Measurements from ENCODE around the gene SERPINA6. TPM values are rescaled to one million over a fixed set of nuclear protein-coding genes. Genes with fewer than 3 reads are reported as not detected.
"Not testable (repeated sequence)": the region's sequence is repeated elsewhere in the genome, so short reads cannot be mapped to it uniquely, and the experiment has no call there.

The SERPINA6 gene
- total RNA-seq, 4 donors from 2014 or later = not detected

DNA sequence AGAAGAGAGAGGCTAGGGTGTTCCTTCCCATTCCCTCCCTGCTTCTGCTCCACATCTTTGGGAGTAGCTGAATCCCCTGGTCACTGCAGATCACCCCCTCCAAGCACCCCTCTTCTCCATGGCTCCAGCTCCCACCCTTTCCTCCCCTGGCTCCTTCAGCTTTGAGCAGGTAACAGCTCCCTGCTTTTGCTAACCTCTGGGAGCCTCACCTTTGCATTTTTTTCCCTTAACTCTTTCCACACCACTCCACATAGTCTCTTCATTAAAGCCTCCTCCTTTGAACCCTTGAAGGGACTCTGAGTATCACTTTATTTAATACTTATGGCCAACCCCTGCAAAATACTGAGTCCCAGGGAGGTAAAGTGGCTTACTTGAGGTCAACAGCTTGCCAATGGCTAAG, 25.7 kb upstream of the SERPINA6 start:
- H3K27me3 ChIP-seq = peaks cover 26% of the 10 kb centered on the region
- H3K36me3 ChIP-seq = no peaks in the 10 kb centered on the region
- no peaks in the 10 kb centered on the region for H3K9me3 ChIP-seq
- H3K27ac ChIP-seq = no peak overlapping the region
- no peak overlapping the region for H3K4me3 ChIP-seq
- TF ChIP-seq POLR2AphosphoS5 (IDR thresholded peaks at IDR 0.05) (no peak), CTCF (IDR thresholded peaks at IDR 0.05) (no peak), POLR2A (IDR thresholded peaks at IDR 0.05) (no peak), EP300 (IDR thresholded peaks at IDR 0.05) (no peak)
- no peaks in the 10 kb centered on the region for H3K4me1 ChIP-seq
- ATAC-seq = no peak

GRCh38 chr14:94346841-94347240, 23.7 kb upstream of the SERPINA6 start:
- no peak for TF ChIP-seq EP300 (IDR thresholded peaks at IDR 0.05)
- no peak overlapping the region for H3K27ac ChIP-seq
- ATAC-seq = no peak
- H3K4me3 ChIP-seq = no peak overlapping the region
- H3K9me3 ChIP-seq = no peaks in the 10 kb centered on the region
- no peaks in the 10 kb centered on the region for H3K36me3 ChIP-seq
- H3K4me1 ChIP-seq = peaks cover 0 to 11% (median 8%) of the 10 kb centered on the region in 3 donors
- H3K27me3 ChIP-seq = peaks cover 18% of the 10 kb centered on the region
- WGBS, 2 donors (ENCODE audit: low coverage in 1 of 2) = 66 to 70% methylated on average over 4 of the region's 5 CpGs

DNA sequence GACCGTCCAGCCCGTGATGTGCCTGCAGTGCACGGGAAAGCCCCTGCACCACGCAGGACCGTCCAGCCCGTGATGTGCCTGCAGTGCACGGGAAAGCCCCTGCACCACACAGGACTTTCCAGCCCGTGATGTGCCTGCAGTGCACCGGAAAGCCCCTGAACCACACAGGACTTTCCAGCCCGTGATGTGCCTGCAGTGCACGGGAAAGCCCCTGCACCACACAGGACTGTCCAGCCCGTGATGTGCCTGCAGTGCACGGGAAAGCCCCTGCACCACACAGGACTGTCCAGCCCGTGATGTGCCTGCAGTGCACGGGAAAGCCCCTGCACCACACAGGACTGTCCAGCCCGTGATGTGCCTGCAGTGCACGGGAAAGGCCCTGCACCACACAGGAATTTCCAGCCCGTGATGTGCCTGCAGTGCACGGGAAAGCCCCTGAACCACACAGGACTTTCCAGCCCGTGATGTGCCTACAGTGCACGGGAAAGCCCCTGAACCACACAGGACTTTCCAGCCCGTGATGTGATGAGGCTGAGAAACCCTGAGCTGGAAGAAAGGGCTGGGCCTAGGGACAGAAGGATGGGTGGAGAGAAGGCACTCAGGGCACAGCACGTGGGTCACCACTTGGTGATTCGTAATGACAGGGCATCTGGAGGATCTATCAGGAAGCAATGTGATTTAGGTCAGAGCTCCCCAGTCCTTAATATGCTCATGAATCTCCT, 23.1 kb upstream of the SERPINA6 start:
- H3K9me3 ChIP-seq, H3K36me3 ChIP-seq, H3K27ac ChIP-seq, H3K4me3 ChIP-seq, ATAC-seq: not testable (repeated sequence)
- H3K27me3 ChIP-seq = peaks cover 18% of the 10 kb centered on the region
- 53 to 56% methylated on average over 2 to 3 of the region's 24 CpGs for WGBS, 2 donors (ENCODE audit: low coverage in 1 of 2)
- H3K4me1 ChIP-seq = peaks cover 0 to 16% (median 11%) of the 10 kb centered on the region in 3 donors

DNA sequence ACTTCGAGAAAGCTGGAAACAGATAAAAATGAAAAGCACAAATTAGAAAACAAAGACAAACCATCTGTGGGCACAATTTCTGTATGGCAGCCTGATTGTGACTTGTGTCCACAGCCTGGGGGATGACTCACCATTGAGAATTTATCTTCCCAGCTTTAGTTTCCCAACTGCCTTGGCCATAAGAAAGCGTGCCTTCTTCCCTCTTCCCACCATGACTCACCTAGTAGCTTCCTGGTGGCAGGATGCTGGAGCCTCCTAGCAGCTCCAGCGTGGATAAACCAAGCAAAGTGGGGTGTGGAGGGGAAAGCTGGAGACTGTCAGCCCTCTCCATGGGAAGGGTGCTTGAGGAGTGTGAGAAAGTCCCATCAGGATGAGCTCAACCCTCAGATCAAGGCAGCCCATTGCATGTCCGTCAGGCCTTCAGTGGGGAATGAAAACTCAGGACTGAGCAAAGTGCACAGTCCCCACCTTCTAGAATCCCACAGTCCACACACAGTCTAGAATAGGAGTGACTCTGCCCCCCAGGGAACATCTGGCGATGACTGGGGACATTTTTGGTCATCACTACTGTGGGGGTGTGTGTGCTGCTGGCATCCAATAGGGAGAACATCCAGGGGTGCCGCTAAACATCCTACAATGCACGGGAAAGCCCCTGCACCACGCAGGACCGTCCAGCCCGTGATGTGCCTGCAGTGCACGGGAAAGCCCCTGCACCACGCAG, 22.4 kb upstream of the SERPINA6 start:
- ATAC-seq = peak; percentile 72
- H3K27me3 ChIP-seq = peaks cover 18% of the 10 kb centered on the region
- no peak overlapping the region for H3K4me3 ChIP-seq
- TF ChIP-seq POLR2A (IDR thresholded peaks at IDR 0.05) = no peak
- TF ChIP-seq POLR2AphosphoS5 (IDR thresholded peaks at IDR 0.05) = no peak
- TF ChIP-seq EP300 (IDR thresholded peaks at IDR 0.05) = no peak
- TF ChIP-seq CTCF (IDR thresholded peaks at IDR 0.05) = no peak
- no peak overlapping the region for H3K27ac ChIP-seq
- no peaks in the 10 kb centered on the region for H3K36me3 ChIP-seq
- WGBS, 2 donors (ENCODE audit: low coverage in 1 of 2) = 69 to 89% methylated on average over 3 to 8 of the region's 12 CpGs
- H3K9me3 ChIP-seq = no peaks in the 10 kb centered on the region
- peaks cover 0 to 16% (median 11%) of the 10 kb centered on the region in 3 donors for H3K4me1 ChIP-seq

- Histone ChIP-seq H3K36me3 (no peaks in the 10 kb centered on the region), H3K27me3 (peaks cover 10% of the 10 kb centered on the region), H3K9me3 (no peaks in the 10 kb centered on the region), H3K4me1 (peaks cover 0 to 16% (median 11%) of the 10 kb centered on the region in 3 donors), H3K4me3 (no peak overlapping the region), H3K27ac (peak overlapping the region in 1 of 4 donors; percentile 4)
- 51 to 66% methylated on average over 3 of the region's 3 CpGs for WGBS, 2 donors (ENCODE audit: low coverage in 1 of 2)
- peak; percentile 23 for ATAC-seq
- no peak for TF ChIP-seq CTCF (IDR thresholded peaks at IDR 0.05)
- no peak for TF ChIP-seq POLR2A (IDR thresholded peaks at IDR 0.05)
- TF ChIP-seq EP300 (IDR thresholded peaks at IDR 0.05) = no peak
- TF ChIP-seq POLR2AphosphoS5 (IDR thresholded peaks at IDR 0.05) = no peak
These were observed 21.3 kb upstream of the SERPINA6 start for GRCh38 chr14:94344389-94344788.
